Measurements from ENCODE around the gene RPS6KA6. TPM values are rescaled to one million over a fixed set of nuclear protein-coding genes. Genes with fewer than 3 reads are reported as not detected.

Gene RPS6KA6
- 1.3 TPM in 2 replicates for total RNA-seq

GRCh38 chrX:84187533-84188319, at the start of gene RPS6KA6:
Gene RPS6KA6 (minus strand): TSS chrX:84188199. CDS start chrX:84187899, 300 bp downstream.

